G401 (cell line): ENCODE results near the gene ZBTB46. TPM values are rescaled to one million over a fixed set of nuclear protein-coding genes. Genes with fewer than 3 reads are reported as not detected.
"Not testable (repeated sequence)": the region's sequence is repeated elsewhere in the genome, so short reads cannot be mapped to it uniquely, and the experiment has no call there.

Source experiments
- DNase-seq: peaks from one replicate; pipeline ENCODE4 v3.0.0-alpha.2; 2015; ENCODE audit warnings: low spot score
- in situ Hi-C: cut with HindIII; loops from 2 replicates; pipeline ENCODE4 v1.10.0; 2016; ENCODE audit warnings: low sequenced_read_pairs, mixed read lengths
- total RNA-seq: library from RNA; depleted of rRNA; stranded (reverse); fragments of >200 nt; shearing (Covaris generic); gene quantifications from 2 replicates; pipeline ENCODE4 v1.2.3, GENCODE V29; 2014

ZBTB46 gene
- total RNA-seq, 1 experiment from 2014 or later = 42.5 TPM

DNA sequence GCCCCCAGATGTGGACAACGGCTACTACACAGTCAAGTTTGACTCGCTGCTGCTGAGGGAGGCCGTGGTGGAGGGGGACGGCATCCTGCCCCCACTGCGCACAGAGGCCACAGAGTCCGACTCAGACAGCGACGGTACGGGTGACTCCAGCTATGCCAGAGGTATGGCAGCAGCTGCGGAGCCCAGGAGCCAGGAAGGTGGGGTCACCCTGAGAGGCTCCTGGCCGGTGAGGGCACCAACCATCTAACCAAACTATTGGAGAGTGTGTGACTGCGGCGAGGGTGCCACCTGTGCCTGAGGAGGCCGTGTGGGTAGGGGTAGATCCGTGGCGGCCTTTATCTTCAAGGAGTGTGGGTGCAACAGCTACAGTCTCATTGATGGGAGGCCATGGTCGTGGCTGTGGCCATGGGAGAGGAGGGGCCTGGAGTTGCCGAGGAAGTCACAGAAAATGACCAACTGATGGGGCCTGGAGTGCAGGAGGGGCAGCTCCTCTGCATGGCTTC lies 97.4 kb downstream of the ZBTB46 start:
- DNase-seq = no peak
- in situ Hi-C loops = no loop called here

DNA sequence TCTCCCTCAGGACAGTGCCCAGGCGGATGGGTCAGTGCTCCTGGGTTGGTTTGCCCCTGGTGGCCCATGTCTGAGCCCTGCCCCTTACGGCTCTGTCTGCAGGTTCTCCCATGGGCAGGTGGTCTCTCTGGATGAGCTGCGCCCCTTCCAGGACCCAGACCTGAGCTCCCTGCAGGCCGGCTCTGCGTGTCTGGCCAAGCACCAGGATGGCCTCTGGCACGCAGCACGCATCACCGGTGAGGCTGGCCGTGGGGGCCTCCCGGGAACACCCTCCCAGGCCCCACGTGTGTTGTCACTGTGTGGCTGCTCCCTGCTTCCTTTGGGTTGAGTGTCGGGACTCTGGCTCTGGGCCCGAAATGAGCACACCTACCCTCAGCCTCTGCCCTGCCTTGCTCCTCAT lies 97.9 kb downstream of the ZBTB46 start:
- no peak for DNase-seq
- in situ Hi-C loops = no loop called here

DNA sequence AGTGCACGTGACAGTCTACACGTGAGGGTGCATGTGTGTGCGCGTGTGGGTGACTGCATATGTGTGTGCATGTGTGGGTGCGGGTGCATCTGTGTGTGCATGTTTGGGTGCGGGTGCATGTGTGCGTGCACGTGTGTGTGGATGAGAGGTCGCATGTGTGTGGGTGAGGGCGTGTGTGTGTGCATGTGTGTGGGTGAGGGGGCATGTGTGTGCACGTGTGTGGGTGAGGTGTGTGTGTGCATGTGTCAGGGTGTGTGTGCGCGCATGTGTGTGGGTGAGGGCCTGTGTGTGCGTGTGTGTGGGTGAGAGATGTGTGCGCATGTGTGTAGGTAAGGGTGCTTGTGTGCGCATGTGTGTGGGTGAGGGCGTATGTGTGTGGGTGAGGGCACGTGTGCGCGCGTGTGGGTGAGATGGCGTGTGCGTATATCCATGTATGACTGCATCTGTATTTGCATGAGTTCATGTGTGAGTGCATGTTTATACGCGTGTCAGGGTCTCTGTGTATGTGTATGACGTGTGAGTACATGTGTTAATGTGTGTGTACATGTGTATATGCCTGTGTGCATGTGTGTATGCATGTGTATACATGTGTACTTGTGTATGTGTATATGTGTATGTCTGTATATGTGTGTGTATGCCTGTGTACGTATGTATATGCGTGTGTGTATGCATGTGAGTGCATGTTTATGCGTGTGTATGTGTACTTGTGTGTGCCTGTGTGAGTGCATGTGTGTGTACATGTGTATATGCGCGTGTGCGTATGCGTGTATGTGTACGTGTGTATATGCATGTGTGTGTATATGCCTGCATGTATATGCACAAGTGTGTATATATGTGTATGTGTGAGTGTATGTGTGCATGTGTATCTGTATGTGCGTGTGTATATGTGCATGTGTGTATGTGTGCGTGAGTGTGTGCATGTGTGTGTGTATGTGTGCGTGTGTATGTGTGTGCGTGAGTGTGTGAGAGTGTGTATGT lies 98.7 kb downstream of the ZBTB46 start:
- in situ Hi-C loops = no loop called here
- no peak for DNase-seq

DNA sequence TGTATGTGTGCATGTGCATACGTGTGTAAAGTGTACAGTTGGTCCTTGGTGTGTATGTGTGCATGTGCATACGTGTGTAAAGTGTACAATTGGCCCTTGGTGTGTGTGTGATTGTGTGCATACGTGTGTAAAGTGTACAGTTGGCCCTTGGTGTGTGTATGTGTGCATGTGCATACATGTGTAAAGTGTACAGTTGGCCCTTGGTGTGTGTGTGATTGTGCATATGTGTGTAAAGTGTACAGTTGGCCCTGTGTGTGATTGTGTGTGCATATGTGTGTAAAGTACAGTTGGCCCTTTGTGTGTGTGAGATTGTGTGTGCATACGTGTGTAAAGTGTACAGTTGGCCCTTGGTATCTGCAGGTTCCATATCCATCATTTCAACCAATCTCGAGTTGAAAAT lies 99.7 kb downstream of the ZBTB46 start:
- DNase-seq = no peak
- in situ Hi-C loops = no loop called here

DNA sequence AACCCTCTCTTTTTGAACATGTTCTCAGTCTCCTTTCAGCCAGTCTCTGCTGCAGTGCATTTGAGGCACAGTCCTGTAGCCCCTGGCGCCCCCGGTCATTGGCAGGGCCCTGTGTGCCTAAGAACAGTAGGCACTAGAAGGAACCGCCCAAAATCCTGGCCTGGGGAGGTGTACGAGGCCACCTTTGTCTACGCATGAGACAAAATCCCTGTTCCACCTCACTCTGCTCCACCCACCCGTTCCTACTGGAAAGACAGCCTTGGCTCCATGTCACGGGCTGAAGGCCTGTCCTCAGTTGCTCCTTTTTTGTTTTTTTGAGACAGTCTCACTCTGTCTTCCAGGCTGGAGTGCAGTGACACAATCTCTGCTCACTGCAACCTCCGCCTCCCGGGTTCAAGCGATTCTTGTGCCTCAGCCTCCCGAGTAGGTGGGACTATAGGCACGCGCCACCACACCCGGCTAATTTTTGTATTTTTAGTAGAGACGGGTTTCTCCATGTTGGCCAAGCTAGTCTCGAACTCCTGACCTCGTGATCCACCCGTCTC lies 100.8 kb downstream of the ZBTB46 start:
- DNase-seq = not testable (repeated sequence)

DNA sequence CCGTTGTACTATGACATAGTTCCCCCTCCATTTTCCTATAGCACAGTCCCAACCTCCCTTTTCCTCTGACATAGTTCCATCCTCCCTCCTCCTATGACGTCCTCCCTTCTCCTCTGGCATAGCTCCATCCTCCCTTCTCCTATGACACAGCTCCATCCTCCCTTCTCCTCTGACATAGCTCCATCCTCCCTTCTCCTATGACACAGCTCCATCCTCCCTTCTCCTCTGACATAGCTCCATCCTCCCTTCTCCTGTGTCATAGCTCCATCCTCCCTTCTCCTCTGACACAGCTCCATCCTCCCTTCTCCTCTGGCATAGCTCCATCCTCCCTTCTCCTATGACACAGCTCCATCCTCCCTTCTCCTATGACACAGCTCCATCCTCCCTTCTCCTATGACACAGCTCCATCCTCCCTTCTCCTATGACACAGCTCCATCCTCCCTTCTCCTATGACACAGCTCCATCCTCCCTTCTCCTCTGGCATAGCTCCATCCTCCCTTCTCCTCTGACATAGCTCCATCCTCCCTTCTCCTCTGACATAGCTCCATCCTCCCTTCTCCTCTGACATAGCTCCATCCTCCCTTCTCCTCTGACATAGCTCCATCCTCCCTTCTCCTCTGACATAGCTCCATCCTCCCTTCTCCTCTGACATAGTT lies 108.0 kb downstream of the ZBTB46 start:
- not testable (repeated sequence) for DNase-seq
- in situ Hi-C loops = loop anchor here (10.0 kb wide), 1 partner anchor 62 kb away; no protein-coding TSS in a partner anchor

More for the DNA sequence above, 100.8 kb downstream of the ZBTB46 start:
- in situ Hi-C loops = not testable (repeated sequence)

DNA sequence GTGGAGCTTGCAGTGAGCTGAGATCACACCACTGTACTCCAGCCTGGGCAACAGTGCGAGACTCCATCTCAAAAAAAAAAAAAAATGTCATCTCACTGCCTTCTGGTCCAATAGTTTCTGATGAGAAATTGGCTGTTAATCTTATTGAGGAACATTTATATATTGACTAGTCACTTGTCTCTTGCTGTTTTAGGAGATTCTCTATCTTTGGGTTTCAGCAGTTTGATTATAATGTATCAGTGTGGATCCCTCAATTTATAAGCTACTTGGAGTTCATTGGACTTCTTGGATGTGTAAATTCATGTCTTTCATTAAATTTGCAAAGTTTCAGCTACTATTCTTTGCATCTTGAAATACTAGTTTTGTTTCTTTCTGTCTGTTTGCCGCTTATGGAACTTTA lies 112.1 kb downstream of the ZBTB46 start:
- DNase-seq = no peak
- in situ Hi-C loops = no loop called here

DNA sequence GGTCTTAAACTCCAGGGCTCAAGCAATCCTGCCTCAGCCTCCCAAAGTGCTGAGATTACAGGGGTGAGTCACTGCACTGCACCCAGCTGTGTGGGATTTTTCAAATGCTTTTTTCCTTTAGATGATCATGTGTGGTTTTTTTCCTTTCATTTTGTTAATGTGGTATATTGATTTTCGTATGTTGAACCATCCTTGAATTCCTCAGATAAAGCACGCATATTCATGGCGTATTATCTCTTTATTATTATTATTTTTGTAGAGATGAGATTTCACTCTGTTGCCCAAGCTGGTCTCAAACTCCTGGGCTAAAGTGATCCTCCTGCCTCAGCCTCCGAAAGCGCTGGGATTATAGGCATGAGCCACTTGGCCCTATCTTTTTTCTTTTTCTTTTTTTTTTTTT lies 116.2 kb downstream of the ZBTB46 start:
- in situ Hi-C loops = no loop called here
- no peak for DNase-seq

DNA sequence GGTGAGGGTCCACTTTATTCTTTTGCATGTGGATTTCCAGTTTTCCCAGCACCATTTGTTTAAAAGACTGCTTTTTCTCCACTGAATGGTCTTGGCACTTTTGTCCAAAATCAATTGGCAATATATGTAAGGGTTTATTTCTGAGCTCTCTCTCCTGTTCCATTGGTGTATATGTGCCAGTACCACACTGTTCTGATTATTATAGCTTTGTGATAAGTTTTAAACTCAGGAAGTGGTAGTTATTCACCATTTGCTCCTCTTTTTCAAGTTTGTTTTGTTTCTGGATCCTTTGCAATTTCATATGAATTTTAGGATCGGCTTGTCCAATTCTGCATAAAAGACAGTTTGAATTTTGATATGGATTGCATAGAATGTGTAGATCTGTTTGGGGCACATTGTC lies 118.9 kb downstream of the ZBTB46 start:
- no peak for DNase-seq
- in situ Hi-C loops = no loop called here

DNA sequence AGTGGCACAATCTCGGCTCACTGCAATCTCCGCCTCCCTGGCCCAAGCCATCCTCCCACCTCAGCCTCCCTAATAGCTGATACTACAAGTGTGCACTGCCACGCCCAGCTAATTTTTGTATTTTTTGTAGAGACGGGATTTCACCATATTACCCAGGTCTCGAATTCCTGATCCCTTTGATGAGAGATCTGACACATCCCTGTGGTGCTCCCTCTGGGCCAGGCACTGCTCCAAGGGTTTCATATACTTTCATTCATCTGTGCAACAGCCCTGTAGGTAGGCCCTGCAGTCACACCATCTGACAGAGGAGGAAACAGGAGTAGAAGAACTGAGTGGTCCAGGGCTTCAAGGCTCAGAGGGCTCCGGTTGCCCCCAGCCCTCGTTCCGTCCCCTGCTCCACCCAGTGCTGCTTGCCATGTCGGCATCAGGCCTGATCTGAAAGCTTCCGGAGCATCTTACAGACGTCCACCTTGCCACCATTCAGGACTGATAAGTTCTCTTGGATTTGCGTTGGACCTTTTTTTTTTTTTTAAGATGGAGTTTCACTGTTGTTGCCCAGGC lies 119.9 kb downstream of the ZBTB46 start:
- in situ Hi-C loops = no loop called here
- no peak for DNase-seq

DNA sequence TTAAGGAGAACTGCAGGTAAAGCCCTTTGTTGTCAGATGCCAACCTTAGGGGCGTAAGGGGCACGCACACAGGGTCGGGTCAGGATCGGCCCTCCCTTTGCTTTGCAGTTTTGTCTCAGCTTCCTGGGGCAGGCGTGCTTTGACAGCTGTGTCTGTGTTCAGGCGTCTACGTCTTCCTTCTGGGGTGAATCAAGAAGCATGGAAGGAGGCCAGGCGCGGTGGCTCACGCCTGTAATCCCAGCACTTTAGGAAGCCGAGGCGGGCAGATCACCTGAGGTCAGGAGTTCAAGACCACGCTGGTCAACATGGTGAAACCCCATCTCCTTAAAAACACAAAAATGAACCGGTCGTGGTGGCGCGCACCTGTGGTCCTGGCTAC lies 121.9 kb downstream of the ZBTB46 start:
- DNase-seq = no peak
- in situ Hi-C loops = no loop called here

DNA sequence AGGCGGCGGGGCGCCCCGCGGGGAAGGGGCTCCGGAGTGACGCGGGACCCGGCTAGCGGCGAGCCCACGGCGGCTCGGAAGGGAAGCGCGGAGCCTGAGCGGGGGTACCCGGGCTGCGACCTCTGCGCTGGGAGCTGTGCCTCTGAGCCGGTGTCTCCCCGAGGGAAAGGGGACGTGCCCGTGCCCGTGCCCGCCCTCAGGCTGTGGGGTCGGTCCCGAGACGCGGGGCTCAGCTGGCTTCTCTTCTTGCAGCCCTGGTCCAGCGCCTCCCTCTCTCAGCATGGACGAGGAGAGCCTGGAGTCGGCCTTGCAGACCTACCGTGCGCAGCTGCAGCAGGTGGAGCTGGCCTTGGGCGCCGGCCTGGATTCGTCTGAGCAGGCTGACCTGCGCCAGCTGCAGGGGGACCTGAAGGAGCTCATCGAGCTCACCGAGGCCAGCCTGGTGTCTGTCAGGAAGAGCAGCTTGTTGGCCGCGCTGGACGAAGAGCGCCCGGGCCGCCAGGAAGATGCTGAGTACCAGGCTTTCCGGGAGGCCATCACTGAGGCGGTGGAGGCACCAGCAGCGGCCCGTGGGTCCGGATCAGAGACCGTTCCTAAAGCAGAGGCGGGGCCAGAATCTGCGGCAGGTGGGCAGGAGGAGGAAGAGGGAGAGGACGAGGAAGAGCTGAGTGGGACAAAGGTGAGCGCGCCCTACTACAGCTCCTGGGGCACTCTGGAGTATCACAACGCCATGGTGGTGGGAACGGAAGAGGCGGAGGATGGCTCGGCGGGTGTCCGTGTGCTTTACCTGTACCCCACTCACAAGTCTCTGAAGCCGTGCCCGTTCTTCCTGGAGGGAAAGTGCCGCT lies 122.5 kb downstream of the ZBTB46 start:
- in situ Hi-C loops = no loop called here
- peak; percentile 30 for DNase-seq

DNA sequence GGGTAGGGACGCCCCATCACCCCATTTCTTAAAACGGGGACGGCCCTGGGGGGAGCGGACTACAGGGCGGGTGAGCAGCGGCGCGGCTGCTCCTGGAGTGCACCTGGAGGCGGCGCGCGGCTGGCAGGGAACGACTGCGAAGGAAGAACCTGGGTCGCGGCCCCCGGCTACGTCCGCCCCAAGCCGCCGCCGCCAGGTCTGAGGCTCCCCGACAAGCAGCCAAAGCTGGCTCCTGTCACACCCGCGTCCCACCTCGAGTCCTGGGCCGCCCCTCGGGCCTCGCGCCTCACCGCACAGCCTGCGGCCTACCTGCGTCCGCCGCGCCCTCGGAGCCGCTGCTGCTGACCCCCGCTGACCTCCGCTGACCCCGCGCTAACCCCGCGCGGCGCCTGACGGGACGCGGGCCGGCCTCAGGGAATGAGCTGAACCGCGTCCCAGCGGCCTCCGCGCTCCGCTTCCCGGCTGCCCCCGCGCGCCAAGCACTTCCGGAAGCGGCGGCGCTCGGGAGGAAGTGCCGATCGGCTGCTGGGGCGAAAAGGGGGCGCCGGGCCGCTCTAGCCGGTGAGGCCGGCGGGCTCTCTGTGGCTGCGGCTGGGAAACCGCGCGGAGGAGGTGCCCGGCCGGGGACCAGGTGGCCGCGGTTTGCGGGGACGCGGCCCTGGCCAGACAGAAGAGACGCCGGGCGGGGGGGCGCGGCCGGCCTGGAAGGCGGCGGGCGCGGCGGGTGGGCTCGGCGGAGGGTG lies 123.3 kb downstream of the ZBTB46 start, which contains the start of the genes ARFRP1 and ZGPAT:
TSS of gene ARFRP1 (minus strand) at position 419 of the 743 bp plus-strand sequence. CDS start 885 bp downstream, outside the sequence.
TSS of gene ZGPAT (plus strand) at position 482 of the 743 bp plus-strand sequence. CDS start 542 bp downstream, outside the sequence.
- DNase-seq = peak; percentile 82
- in situ Hi-C loops = no loop called here

DNA sequence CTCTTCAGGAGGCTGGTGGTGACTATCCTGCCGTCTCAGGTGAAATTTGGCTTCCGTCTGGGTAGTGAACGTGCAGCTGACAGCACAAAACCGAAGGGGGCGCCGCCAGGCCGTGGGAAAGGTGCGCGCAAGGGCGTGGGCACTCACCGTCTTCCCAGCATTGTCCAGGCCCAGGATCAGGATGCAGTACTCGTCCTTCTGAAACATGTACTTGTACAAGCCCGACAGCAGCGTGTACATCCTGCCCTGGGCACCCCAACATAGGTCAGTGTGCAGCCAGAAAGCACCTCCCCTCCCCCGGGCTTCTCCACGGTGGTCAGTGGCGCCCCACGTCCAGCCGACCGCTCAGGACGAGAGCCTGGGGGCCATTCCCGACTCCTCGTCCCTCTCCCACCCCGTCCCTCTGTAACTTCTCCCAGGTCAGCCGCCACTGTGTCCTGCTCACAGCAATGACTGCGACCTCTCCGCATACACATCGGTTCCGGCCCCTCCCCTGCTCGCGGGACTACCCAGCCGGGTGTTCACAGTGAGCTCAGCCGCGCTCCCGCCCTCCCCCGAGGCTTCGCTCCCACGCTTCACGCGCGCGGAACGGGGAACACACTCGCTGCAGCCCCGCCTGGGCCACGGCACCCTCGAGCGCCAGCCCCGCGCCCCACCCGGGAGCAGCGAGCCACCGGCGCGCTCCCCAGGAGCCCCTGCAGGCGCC lies 124.1 kb downstream of the ZBTB46 start:
- DNase-seq = peak; percentile 27
- in situ Hi-C loops = no loop called here

DNA sequence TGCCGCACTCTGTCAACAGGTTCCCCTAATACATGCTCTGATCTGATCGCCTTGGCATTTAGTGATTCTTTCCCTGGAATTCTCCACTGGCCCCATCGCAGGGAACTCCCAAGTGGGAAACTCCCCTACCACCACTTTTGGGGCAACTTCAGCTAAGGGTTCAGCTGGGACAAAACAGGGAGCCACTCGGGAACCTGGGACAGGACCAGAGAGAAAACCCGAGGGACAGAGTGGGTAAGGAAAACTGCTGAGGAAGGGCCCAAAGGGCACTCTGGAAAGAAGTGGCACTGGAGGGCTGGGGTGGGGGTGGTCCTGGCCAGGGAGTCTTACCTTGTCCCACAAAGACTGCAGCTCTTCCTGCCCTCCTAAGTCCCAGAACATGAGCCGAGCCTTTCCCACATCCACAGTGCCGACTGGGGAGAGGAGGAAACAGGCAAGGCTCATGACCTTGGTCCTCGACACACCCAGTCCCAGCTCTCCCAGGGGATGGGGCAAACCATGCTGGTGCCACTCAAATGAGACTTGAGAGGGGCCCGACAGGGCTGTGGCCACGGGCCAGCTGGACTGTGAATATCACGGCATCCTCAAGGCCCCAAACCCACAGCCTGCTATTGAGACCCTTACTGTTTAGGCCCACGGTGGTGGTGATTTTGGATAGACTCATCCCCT lies 124.9 kb downstream of the ZBTB46 start:
- in situ Hi-C loops = no loop called here
- no peak for DNase-seq

DNA sequence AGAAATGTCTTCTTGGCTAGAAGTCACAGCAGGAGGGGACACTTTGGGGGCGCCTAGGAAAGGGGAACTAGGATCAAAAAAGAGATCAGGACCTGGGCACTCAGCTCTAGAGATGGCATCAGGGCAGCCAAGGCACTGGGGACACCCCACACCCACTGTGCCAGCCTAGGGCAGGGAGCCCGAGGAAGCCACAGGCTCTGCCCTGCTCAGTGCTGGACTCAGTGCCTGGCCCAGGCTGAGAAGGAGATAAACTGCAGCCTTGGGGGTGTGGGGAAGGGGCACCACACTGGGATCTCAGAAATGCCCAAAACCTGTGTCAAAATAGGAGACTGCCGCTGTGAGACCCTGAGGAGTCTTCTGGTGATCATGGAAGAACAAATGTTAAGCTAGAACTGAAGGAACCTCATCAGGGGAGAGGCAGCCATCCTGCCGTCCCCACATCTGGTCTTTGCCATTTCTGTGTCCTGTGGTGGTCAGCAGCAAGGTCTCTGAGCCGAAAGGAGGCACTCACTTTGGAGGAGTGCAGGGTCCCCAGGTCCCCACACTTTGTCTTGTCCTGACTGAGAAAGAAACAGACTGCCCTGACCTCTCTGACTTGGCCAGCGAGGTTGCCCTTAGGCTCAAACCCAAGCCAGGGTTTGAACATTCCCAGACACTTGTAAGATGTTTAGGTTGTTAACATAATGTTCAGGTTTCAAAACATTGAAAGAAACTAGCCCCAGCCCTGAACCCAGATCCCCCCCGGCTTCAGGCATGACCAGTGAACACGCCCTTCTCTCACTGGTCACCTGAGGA lies 125.6 kb downstream of the ZBTB46 start:
- in situ Hi-C loops = no loop called here

More for the DNA sequence above, 125.6 kb downstream of the ZBTB46 start:
- no peak for DNase-seq
